Renal cortical epithelial cell (primary cell): ENCODE results near the gene SLC35B4. TPM values are rescaled to one million over a fixed set of nuclear protein-coding genes. Genes with fewer than 3 reads are reported as not detected.
"Not testable (repeated sequence)": the region's sequence is repeated elsewhere in the genome, so short reads cannot be mapped to it uniquely, and the experiment has no call there.

Experiments used
- DNase-seq: peaks from one replicate; pipeline ENCODE4 v3.0.0-alpha.2; 2011; ENCODE audit warnings: low read depth
- total RNA-seq: library from RNA; depleted of rRNA; stranded (reverse); fragments of >200 nt; gene quantifications from 2 replicates; pipeline ENCODE4 v1.2.3, GENCODE V29; 2014

The SLC35B4 gene
- total RNA-seq, 1 donor from 2014 or later, result 12.5 TPM

GRCh38 chr7:134331393-134331792 is 14.7 kb upstream of the SLC35B4 start:
- no peak for DNase-seq

- no peak for DNase-seq
Measured at GRCh38 chr7:134330974-134331373, 14.2 kb upstream of the SLC35B4 start.

- no peak for DNase-seq
Measured at GRCh38 chr7:134329614-134330346, 13.1 kb upstream of the SLC35B4 start.

- no peak for DNase-seq
Measured at GRCh38 chr7:134328900-134329299, 12.2 kb upstream of the SLC35B4 start.

GRCh38 chr7:134327896-134328295 is 11.2 kb upstream of the SLC35B4 start:
- DNase-seq, result peak; percentile 48

- no peak for DNase-seq
Measured at GRCh38 chr7:134324107-134324506, 7.4 kb upstream of the SLC35B4 start.

GRCh38 chr7:134320201-134320600 is 3.5 kb upstream of the SLC35B4 start:
- DNase-seq, result no peak

- DNase-seq, result no peak
Measured at GRCh38 chr7:134318443-134318842, 1.7 kb upstream of the SLC35B4 start.

GRCh38 chr7:134317434-134317833 is 704 bp upstream of the SLC35B4 start:
- DNase-seq, result no peak

GRCh38 chr7:134315679-134316538 is 821 bp downstream of the SLC35B4 start:
- peak; percentile 13 for DNase-seq

- no peak for DNase-seq
Measured at GRCh38 chr7:134313543-134313942, 3.2 kb downstream of the SLC35B4 start.

- no peak for DNase-seq
Measured at GRCh38 chr7:134312717-134313116, 4.0 kb downstream of the SLC35B4 start.

GRCh38 chr7:134311807-134312206 is 4.9 kb downstream of the SLC35B4 start:
- no peak for DNase-seq

GRCh38 chr7:134308548-134308947 is 8.2 kb downstream of the SLC35B4 start:
- no peak for DNase-seq

- no peak for DNase-seq
Measured at GRCh38 chr7:134307320-134307719, 9.4 kb downstream of the SLC35B4 start.

GRCh38 chr7:134302120-134302519 is 14.6 kb downstream of the SLC35B4 start:
- no peak for DNase-seq

GRCh38 chr7:134301592-134301991 is 15.1 kb downstream of the SLC35B4 start:
- no peak for DNase-seq

- no peak for DNase-seq
Measured at GRCh38 chr7:134300988-134301387, 15.7 kb downstream of the SLC35B4 start.

GRCh38 chr7:134298902-134299683 is 17.6 kb downstream of the SLC35B4 start:
- DNase-seq, result peak; percentile 60

GRCh38 chr7:134297489-134297888 is 19.2 kb downstream of the SLC35B4 start:
- DNase-seq, result no peak

- not testable (repeated sequence) for DNase-seq
Measured at GRCh38 chr7:134295982-134296381, 20.7 kb downstream of the SLC35B4 start.
